Stomach (tissue), 9 donors: Measurements from ENCODE around the gene LYL1. TPM values are rescaled to one million over a fixed set of nuclear protein-coding genes. Genes with fewer than 3 reads are reported as not detected.

ENCODE experiments used
- DNase-seq, 2 donors: peaks; one replicate each; pipeline versions ENCODE4 v3.0.0 to v3.0.0-alpha.2; 2013 to 2019
- H3K27ac ChIP-seq, 5 donors: fragments of 200-600 bp in 4 of 5; sonication (generic) in 4 of 5; one replicate each; pipeline ENCODE4 v1.5.1; 2013 to 2019; ENCODE audit warnings: mild to moderate bottlenecking in 1 of 5, moderate library complexity in 1 of 5
- H3K27me3 ChIP-seq, 3 donors: fragments of 200-600 bp; sonication (generic); one replicate each; pipeline ENCODE4 v1.5.1; 2017 to 2019; ENCODE audit warnings: mixed run types in 1 of 3
- H3K36me3 ChIP-seq, 4 donors: fragments of 200-600 bp; sonication (generic); 1 replicate in 3 of 4; 2 replicates in 1 of 4; pipeline ENCODE4 v1.5.1; 2016 to 2019
- H3K4me1 ChIP-seq, 4 donors: fragments of 200-600 bp; sonication (generic); one replicate each; pipeline ENCODE4 v1.5.1; 2016 to 2019
- H3K4me3 ChIP-seq, 4 donors: fragments of 200-600 bp; sonication (generic) in 3 of 4; one replicate each; pipeline ENCODE4 v1.5.1; 2016 to 2019; ENCODE audit warnings: mild to moderate bottlenecking in 1 of 4
- H3K9me3 ChIP-seq, 4 donors: fragments of 200-600 bp; sonication (generic); one replicate each; pipeline ENCODE4 v1.5.1; 2016 to 2019
- CTCF ChIP-seq, 7 experiments: fragments of 450-650 bp in 4 of 7; fragments of 200-600 bp in 3 of 7; sonication (generic) in 3 of 7; IDR thresholded peaks; one replicate each; pipeline ENCODE4 v1.5.1; 2016 to 2019; ENCODE audit warnings: antibody characterized with exemption in 7 of 7, control low read depth in 2 of 7, mild to moderate bottlenecking in 1 of 7
- EP300 ChIP-seq: sonication (generic); formaldehyde crosslinking; IDR thresholded peaks from one replicate; pipeline ENCODE4 v1.6.1; 2017; ENCODE audit warnings: antibody characterized with exemption
- POLR2A ChIP-seq, 4 donors: fragments of 450-650 bp; IDR thresholded peaks; one replicate each; pipeline ENCODE4 v1.6.1; 2016; ENCODE audit warnings: antibody characterized with exemption in 4 of 4, control low read depth in 2 of 4, mild to moderate bottlenecking in 1 of 4, moderate library complexity in 1 of 4
- POLR2AphosphoS5 ChIP-seq, 3 donors: sonication (generic); formaldehyde crosslinking; IDR thresholded peaks; one replicate each; pipeline ENCODE4 v1.6.1; 2016; ENCODE audit warnings: antibody characterized with exemption in 3 of 3
- WGBS, 5 donors: extraction: QIAGEN DNeasy Blood & Tissue Kit in 3 of 5; methylation state at CpG; one replicate each; pipeline versions ENCODE4 v1.1.5 to v1.1.7; 2013 to 2018; 5-methylcytosine and 5-hydroxymethylcytosine counted together
- intact Hi-C: fragments of 100-400 bp; cut with DNase I; formaldehyde crosslinking; loops from one replicate; pipeline ENCODE4 v1.15.1; 2023; ENCODE audit warnings: low total_unique reads
- polyA plus RNA-seq, 3 donors: library from polyadenylated mRNA; stranded (reverse); fragments of 200-250 nt; gene quantifications; one replicate each; pipeline ENCODE4 v1.2.3, GENCODE V29; 2013
- total RNA-seq, 5 donors: library from RNA; depleted of rRNA; stranded (reverse); fragments of >200 nt; gene quantifications; one replicate each; pipeline versions ENCODE4 v1.1.0 to v1.2.3, GENCODE V29; 2014 to 2016
- donor health status: healthy with polysubstance abuse.
- donor health status: Bipolar disorder and iron deficiency.
- donor health status: healthy.

LYL1 gene
- total and polyA plus RNA-seq, 8 donors = 1.3 to 19.3 (median 5.0) TPM; not detected in 1

GRCh38 chr19:13120817-13121216 lies 18.2 kb upstream of the LYL1 start:
- Histone ChIP-seq H3K27ac (no peak overlapping the region), H3K27me3 (no peaks in the 10 kb centered on the region), H3K9me3 (no peaks in the 10 kb centered on the region), H3K4me3 (no peak overlapping the region), H3K4me1 (peaks cover 33 to 53% (median 47%) of the 10 kb centered on the region in 4 donors), H3K36me3 (peaks cover 0 to 27% (median 8%) of the 10 kb centered on the region in 4 donors)
- intact Hi-C loops = no loop called here
- WGBS, 5 donors = 66 to 78% (median 77%) methylated on average over 10 of the region's 10 CpGs
- TF ChIP-seq POLR2A (IDR thresholded peaks at IDR 0.05) (no peak), POLR2AphosphoS5 (IDR thresholded peaks at IDR 0.05) (no peak), EP300 (no peak), CTCF (IDR thresholded peaks at IDR 0.05) (no peak)
- DNase-seq = no peak

- Histone ChIP-seq H3K4me3 (peak overlapping the region in 2 of 4 donors; percentile 96 to 100), H3K27ac (peak overlapping the region in 1 of 5 donors; percentile 79)
- no peak for TF ChIP-seq POLR2A (IDR thresholded peaks at IDR 0.05)
- no peak for TF ChIP-seq CTCF (IDR thresholded peaks at IDR 0.05)
- no peak for TF ChIP-seq POLR2AphosphoS5 (IDR thresholded peaks at IDR 0.05)
- no peak for TF ChIP-seq EP300
Observed at GRCh38 chr19:13120031-13120430, 17.4 kb upstream of the LYL1 start.

GRCh38 chr19:13119627-13120026 lies 17.0 kb upstream of the LYL1 start:
- peak overlapping the region in 2 of 5 donors; percentile 76 to 79 for H3K27ac ChIP-seq
- H3K27me3 ChIP-seq = no peaks in the 10 kb centered on the region
- TF ChIP-seq POLR2AphosphoS5 (IDR thresholded peaks at IDR 0.05) (no peak), POLR2A (IDR thresholded peaks at IDR 0.05) (no peak), EP300 (no peak), CTCF (IDR thresholded peaks at IDR 0.05) (no peak)
- H3K9me3 ChIP-seq = no peaks in the 10 kb centered on the region
- intact Hi-C loops = no loop called here
- peak overlapping the region; percentile 86 to 100 (median 98) for H3K4me3 ChIP-seq
- DNase-seq = no peak
- 68 to 77% (median 72%) methylated on average over 8 of the region's 8 CpGs for WGBS, 5 donors
- peaks cover 37 to 64% (median 56%) of the 10 kb centered on the region in 4 donors for H3K4me1 ChIP-seq
- peaks cover 0 to 30% (median 11%) of the 10 kb centered on the region in 4 donors for H3K36me3 ChIP-seq

More at GRCh38 chr19:13120031-13120430, 17.4 kb upstream of the LYL1 start:
- WGBS, 5 donors = 62 to 80% (median 75%) methylated on average over 9 of the region's 9 CpGs
- no peaks in the 10 kb centered on the region for H3K9me3 ChIP-seq
- H3K36me3 ChIP-seq = peaks cover 0 to 30% (median 9%) of the 10 kb centered on the region in 4 donors
- peaks cover 37 to 61% (median 55%) of the 10 kb centered on the region in 4 donors for H3K4me1 ChIP-seq
- no peak for DNase-seq
- intact Hi-C loops = no loop called here
- no peaks in the 10 kb centered on the region for H3K27me3 ChIP-seq

- Histone ChIP-seq H3K4me1 (peaks cover 37 to 64% (median 56%) of the 10 kb centered on the region in 4 donors), H3K4me3 (peak overlapping the region; percentile 86 to 100 (median 98)), H3K27me3 (no peaks in the 10 kb centered on the region), H3K36me3 (peaks cover 0 to 34% (median 19%) of the 10 kb centered on the region in 4 donors), H3K9me3 (no peaks in the 10 kb centered on the region), H3K27ac (peak overlapping the region; percentile 19 to 88 (median 76))
- peak; percentile 52 to 84 for DNase-seq
- no peak for TF ChIP-seq POLR2AphosphoS5 (IDR thresholded peaks at IDR 0.05)
- TF ChIP-seq POLR2A (IDR thresholded peaks at IDR 0.05) = no peak
- no peak for TF ChIP-seq EP300
- intact Hi-C loops = no loop called here
- WGBS, 5 donors = 0 to 2% (median 1%) methylated on average over 35 to 57 of the region's 57 CpGs
Observed at GRCh38 chr19:13118424-13119193, 16.0 kb upstream of the LYL1 start.
